H4 (cell line): Measurements from ENCODE around the gene PID1. TPM values are rescaled to one million over a fixed set of nuclear protein-coding genes. Genes with fewer than 3 reads are reported as not detected.

Experiments used
- DNase-seq: peaks from one replicate; pipeline ENCODE4 v3.0.0-alpha.2; 2015; ENCODE audit warnings: low spot score
- total RNA-seq: library from RNA; depleted of rRNA; stranded (reverse); fragments of >200 nt; shearing (Covaris generic); gene quantifications from 2 replicates; pipeline ENCODE4 v1.2.3, GENCODE V29; 2014

The PID1 gene
- total RNA-seq, 1 experiment from 2014 or later = 2.5 TPM

- DNase-seq = no peak
These were observed 106.4 kb downstream of the PID1 start for GRCh38 chr2:229164545-229165249.

- no peak for DNase-seq
These were observed 107.2 kb downstream of the PID1 start for GRCh38 chr2:229163893-229164292.

GRCh38 chr2:229162015-229162414 is 109.1 kb downstream of the PID1 start:
- DNase-seq = no peak

- no peak for DNase-seq
These were observed 110.1 kb downstream of the PID1 start for GRCh38 chr2:229160984-229161383.

GRCh38 chr2:229160180-229160579 is 110.9 kb downstream of the PID1 start:
- no peak for DNase-seq

- no peak for DNase-seq
These were observed 111.7 kb downstream of the PID1 start for GRCh38 chr2:229159405-229159804.

GRCh38 chr2:229154381-229154780 is 116.7 kb downstream of the PID1 start:
- peak; percentile 67 for DNase-seq

- DNase-seq = no peak
These were observed 117.1 kb downstream of the PID1 start for GRCh38 chr2:229153951-229154350.

GRCh38 chr2:229153267-229153666 is 117.8 kb downstream of the PID1 start:
- DNase-seq = no peak

GRCh38 chr2:229152674-229153073 is 118.4 kb downstream of the PID1 start:
- DNase-seq = no peak

- no peak for DNase-seq
These were observed 120.8 kb downstream of the PID1 start for GRCh38 chr2:229150317-229150716.

GRCh38 chr2:229141424-229142025 is 129.6 kb downstream of the PID1 start:
- DNase-seq = no peak

GRCh38 chr2:229137639-229138038 is 133.4 kb downstream of the PID1 start:
- no peak for DNase-seq

GRCh38 chr2:229137066-229137465 is 134.0 kb downstream of the PID1 start:
- no peak for DNase-seq

GRCh38 chr2:229133155-229133772 is 137.8 kb downstream of the PID1 start:
- DNase-seq = peak; percentile 36

GRCh38 chr2:229132236-229132635 is 138.9 kb downstream of the PID1 start:
- DNase-seq = no peak

GRCh38 chr2:229130522-229130921 is 140.6 kb downstream of the PID1 start:
- no peak for DNase-seq

- DNase-seq = no peak
These were observed 141.2 kb downstream of the PID1 start for GRCh38 chr2:229129738-229130371.

GRCh38 chr2:229127471-229127870 is 143.6 kb downstream of the PID1 start:
- no peak for DNase-seq

- no peak for DNase-seq
These were observed 145.0 kb downstream of the PID1 start for GRCh38 chr2:229126066-229126465.

GRCh38 chr2:229124136-229124535 is 147.0 kb downstream of the PID1 start:
- DNase-seq = no peak

GRCh38 chr2:229118927-229119326 is 152.2 kb downstream of the PID1 start:
- no peak for DNase-seq

- DNase-seq = no peak
These were observed 152.8 kb downstream of the PID1 start for GRCh38 chr2:229118336-229118735.
